Dedifferentiated amniotic fluid mesenchymal stem cell (primary cell): Measurements from ENCODE around the gene RANBP2.
"Not testable (repeated sequence)": the region's sequence is repeated elsewhere in the genome, so short reads cannot be mapped to it uniquely, and the experiment has no call there.

Source experiments
- DNase-seq: peaks from one replicate; pipeline ENCODE4 v3.0.0-alpha.2; 2016; ENCODE audit errors: extremely low spot score

Gene RANBP2

DNA sequence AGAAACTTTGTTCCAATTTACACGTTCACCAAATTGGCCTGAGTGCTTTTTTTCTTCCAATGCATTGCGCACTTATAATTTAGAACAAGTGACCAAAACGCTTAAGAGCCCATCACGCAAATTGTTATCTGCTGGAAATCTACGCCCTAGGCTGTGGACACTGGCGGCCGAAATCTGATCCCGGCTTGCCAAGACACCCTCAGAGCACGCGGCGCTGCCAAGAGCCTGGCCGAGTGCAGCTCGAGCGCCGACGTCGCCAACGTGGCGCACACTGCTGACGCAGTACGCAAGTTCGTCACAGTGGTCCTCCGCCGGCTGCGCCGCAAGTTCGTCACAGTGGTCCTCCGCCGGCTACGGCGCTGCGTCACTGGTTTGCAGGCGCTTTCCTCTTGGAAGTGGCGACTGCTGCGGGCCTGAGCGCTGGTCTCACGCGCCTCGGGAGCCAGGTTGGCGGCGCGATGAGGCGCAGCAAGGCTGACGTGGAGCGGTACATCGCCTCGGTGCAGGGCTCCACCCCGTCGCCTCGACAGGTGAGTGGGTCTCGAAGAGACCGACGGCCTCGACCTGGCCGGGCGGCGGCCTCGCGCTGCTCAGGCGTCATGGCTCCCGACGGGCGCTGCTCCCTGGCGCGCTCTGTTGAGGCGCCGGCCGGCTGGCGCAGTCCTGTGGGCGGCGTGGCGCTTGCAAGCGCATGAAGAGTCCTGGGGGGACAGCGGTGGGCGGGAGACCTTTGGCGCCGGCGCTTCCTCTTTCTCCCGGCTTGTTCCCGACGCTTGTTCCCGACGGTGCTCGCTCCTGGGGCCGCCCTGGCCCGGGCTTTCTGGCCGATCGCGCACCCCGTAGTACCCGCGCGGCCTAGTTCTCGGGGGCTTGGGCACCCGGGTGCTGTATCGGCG, at the start of gene RANBP2:
Gene RANBP2, plus strand, starts transcription at position 334 of the 896 bp plus-strand sequence. Its CDS starts 125 bp downstream, at position 459.
- peak; percentile 96 for DNase-seq

DNA sequence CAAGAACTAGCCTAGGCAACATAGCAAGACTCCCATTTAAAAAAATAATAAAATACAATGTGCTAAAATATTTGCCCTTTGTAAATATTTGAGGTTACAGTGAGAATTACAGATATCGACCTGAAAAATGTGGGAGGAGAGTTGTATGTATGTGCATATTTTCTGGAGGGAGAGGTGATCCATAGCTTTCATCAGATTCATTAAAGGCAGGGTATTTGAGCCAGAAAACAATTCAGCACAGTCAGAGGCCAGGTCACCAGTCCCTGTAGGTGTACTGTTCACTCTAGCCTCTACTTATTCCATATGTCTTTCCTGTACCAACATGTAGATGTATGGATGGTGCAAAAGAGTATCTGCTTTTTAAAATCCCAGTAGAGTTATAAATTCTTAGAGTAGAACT, 49.0 kb upstream of the RANBP2 start:
- DNase-seq: not testable (repeated sequence)

- DNase-seq: not testable (repeated sequence)
Observed at GRCh38 chr2:108672200-108672805, 47.0 kb upstream of the RANBP2 start.

DNA sequence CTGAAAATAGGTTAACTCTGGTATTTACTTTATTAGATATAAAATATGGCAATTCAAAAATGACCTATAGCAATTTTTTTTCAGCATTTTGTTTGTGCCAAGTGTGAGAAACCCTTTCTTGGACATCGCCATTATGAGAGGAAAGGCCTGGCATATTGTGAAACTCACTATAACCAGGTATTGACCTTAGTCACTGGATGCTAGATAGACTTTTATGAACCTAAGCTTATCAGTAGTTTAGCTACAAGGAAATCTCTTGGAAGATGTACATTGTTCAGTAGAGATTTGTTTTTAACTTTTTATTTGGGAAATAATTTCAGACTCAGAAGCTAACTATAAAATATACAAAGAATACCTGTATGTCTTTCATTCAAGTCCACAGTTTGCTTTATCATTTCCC, 42.8 kb upstream of the RANBP2 start:
- not testable (repeated sequence) for DNase-seq

- DNase-seq: not testable (repeated sequence)
Observed at GRCh38 chr2:108677239-108677744, 42.0 kb upstream of the RANBP2 start.

- DNase-seq: not testable (repeated sequence)
Observed at GRCh38 chr2:108678198-108678651, 41.1 kb upstream of the RANBP2 start.

GRCh38 chr2:108680805-108681204, 38.5 kb upstream of the RANBP2 start:
- DNase-seq: not testable (repeated sequence)

GRCh38 chr2:108688818-108689756, 30.2 kb upstream of the RANBP2 start:
- not testable (repeated sequence) for DNase-seq

- DNase-seq: not testable (repeated sequence)
Observed at GRCh38 chr2:108690001-108690400, 29.3 kb upstream of the RANBP2 start.

DNA sequence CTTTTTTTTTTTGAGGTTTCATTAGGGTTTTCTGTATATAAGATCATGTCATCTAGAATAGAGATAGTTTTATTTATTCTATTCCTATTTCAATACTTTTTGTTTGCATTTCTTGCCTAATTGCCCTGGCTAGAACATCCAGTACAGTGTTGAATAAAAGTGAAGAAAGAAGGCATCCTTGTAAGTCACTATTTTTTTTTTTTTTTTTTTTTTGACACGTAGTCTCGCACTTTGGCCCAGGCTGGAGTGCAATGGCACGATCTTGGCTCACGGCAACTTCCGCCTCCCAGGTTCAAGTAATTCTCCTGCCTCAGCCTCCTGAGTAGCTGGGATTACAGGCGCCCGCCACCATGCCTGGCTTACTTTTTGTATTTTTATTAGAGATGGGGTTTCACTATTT, 27.8 kb upstream of the RANBP2 start:
- DNase-seq: no peak

DNA sequence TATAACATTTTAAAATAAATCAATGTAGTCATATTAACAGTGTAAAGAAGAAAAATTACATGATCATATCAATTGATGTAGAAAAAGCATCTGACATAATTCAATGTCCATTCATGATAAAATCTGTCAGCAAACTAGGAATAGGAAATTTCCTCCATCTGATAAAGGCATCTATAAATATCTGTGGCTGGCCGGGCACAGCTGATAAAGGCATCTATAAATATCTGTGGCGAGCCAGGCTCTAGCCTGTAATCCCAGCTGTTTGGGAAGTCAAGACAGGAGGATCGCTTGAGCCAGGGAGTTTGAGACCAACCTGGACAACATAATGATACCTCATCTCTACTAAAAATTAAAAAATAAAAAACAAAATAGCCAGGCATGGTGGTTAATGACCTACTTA, 18.1 kb upstream of the RANBP2 start:
- DNase-seq: no peak

DNA sequence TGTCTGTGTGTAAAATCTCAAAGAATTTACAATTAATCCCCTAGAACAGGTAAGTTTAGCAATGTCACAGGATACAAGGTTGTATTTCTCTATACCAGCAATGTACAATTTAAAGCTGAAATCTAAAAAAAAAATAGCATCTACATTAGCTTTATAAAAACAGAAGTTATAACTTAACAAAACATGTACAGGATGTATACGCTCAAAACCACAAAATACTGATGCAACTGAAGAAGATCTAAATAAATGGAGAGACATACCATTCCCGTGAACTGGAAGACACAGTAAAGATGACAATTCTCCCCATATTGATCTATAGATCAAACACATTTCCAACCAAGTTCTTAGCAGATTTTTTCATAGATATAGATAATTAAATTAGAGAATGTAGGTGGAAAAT, 17.5 kb upstream of the RANBP2 start:
- no peak for DNase-seq

DNA sequence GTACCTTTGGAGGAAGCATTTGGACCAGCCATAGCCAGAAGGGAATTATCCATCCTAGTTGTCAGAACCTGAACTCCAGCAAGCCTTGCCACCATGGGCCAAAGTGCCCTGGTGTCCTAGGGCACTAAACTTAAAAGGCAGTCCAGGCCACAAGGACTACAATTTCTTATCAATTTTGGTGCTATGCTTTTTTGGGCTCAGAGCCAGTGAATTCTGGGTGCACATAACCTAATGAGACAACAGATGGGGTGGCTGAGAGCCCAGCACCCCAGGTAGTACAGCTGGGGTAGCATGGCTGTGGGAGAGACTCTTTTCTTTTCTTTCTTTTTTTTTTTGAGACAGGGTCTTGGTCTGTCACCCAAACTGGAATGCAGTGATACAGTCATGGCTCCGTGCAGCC, 14.4 kb upstream of the RANBP2 start:
- DNase-seq: no peak

- DNase-seq: no peak
Observed at GRCh38 chr2:108707300-108707699, 12.0 kb upstream of the RANBP2 start.

- not testable (repeated sequence) for DNase-seq
Observed at GRCh38 chr2:108716971-108717370, 2.3 kb upstream of the RANBP2 start.

DNA sequence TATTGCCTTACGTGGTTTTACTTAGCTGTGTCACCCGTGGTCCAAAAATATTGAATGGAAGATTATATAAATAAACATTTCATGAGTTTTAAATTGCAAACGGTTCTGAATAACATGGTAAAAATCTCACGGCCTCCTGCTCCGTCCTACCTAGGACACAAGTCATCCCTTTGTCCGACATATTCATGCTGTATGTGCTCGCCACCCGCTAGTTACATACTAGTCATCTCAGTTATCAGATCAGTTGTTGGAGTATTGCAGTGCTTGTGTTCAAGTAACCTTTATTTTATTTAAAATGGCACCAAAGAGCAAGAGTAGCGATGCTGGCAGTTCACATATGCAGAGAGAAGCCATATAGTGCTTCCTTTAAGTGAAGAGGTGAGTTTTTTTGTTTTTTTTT, 6.8 kb downstream of the RANBP2 start:
- not testable (repeated sequence) for DNase-seq

DNA sequence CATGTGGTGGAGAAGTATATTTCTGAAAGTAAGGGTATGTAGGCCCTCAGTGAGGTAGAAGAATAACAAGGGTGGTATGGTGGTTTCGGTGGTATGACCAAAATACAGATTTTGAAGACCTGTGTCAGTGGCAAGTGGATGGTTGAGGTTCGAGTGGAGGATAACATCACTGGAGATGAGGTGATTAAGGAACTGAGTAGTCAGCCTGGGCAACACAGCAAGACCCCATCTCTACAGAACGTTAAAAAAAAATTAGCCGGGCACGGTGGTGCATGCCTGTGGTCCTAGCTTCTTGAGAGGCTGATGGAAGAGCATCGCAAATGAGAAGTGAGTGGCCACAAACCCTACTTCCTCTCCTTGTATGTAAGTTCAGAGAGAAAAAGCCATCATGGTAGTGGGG, 15.4 kb downstream of the RANBP2 start:
- not testable (repeated sequence) for DNase-seq

DNA sequence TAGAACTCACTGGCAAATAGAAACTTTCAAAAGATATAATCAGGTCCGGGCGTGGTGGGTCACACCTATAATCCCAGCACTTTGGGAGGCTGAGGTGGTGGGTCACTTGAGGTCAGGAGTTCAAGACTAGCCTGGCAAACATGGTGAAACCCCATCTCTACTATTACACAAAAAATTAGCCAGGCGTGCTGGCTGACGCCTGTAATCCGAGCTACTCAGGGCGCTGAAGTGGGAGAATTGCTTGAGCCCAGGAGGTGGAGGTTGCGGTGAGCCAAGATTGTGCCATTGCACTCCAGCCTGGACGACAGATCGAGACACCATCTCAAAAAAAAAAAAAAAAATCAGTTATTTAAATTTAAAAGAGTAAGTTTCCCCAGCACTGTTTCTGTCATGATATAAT, 38.7 kb downstream of the RANBP2 start:
- not testable (repeated sequence) for DNase-seq

- DNase-seq: not testable (repeated sequence)
Observed at GRCh38 chr2:108762618-108763017, 43.3 kb downstream of the RANBP2 start.

GRCh38 chr2:108766671-108767070, 47.4 kb downstream of the RANBP2 start:
- not testable (repeated sequence) for DNase-seq

GRCh38 chr2:108767859-108768258, 48.6 kb downstream of the RANBP2 start:
- not testable (repeated sequence) for DNase-seq
